Spleen (tissue), 11 donors: ENCODE results near the gene PLEKHB2. TPM values are rescaled to one million over a fixed set of nuclear protein-coding genes. Genes with fewer than 3 reads are reported as not detected.
A peak's percentile ranks its signal among the peaks of the same experiment; 100 is the strongest.

Source experiments
- DNase-seq: peaks from one replicate; pipeline ENCODE4 v3.0.0-alpha.2; 2020
- H3K27ac ChIP-seq, 8 donors: fragments of 200-600 bp; sonication (generic) in 7 of 8; 1 replicate in 4 of 8; 2 replicates in 4 of 8; pipeline versions ENCODE4 v1.5.0 to v1.8.0; 2016 to 2021; ENCODE audit warnings: inconsistent platforms in 4 of 8, mild to moderate bottlenecking in 4 of 8, moderate library complexity in 1 of 8
- H3K27me3 ChIP-seq, 7 donors: fragments of 200-600 bp; sonication (generic) in 6 of 7; replicated peaks in 1 of 7; 1 replicate in 4 of 7; 2 replicates in 3 of 7; pipeline versions ENCODE4 v1.5.0 to v1.8.0; 2016 to 2021; ENCODE audit warnings: inconsistent platforms in 3 of 7, mild to moderate bottlenecking in 1 of 7
- H3K36me3 ChIP-seq, 6 donors: fragments of 200-600 bp; sonication (generic) in 5 of 6; 1 replicate in 4 of 6; 2 replicates in 2 of 6; pipeline versions ENCODE4 v1.5.0 to v1.8.0; 2016 to 2021; ENCODE audit warnings: inconsistent platforms in 2 of 6
- H3K4me1 ChIP-seq, 6 donors: fragments of 200-600 bp; sonication (generic) in 5 of 6; 1 replicate in 3 of 6; 2 replicates in 3 of 6; pipeline versions ENCODE4 v1.5.0 to v1.8.0; 2016 to 2021; ENCODE audit warnings: inconsistent platforms in 3 of 6
- H3K4me3 ChIP-seq, 8 donors: fragments of 200-600 bp; sonication (generic) in 7 of 8; 1 replicate in 4 of 8; 2 replicates in 4 of 8; pipeline versions ENCODE4 v1.5.0 to v1.8.0; 2016 to 2021; ENCODE audit warnings: inconsistent platforms in 4 of 8, mild to moderate bottlenecking in 4 of 8, moderate library complexity in 2 of 8
- H3K9me3 ChIP-seq, 8 donors: fragments of 200-600 bp; sonication (generic) in 7 of 8; 1 replicate in 4 of 8; 2 replicates in 4 of 8; pipeline versions ENCODE4 v1.5.0 to v1.8.0; 2016 to 2021; ENCODE audit warnings: inconsistent platforms in 4 of 8
- CTCF ChIP-seq, 11 experiments: fragments of 200-600 bp in 7 of 11; fragments of 450-650 bp in 4 of 11; sonication (generic) in 4 of 11; IDR thresholded peaks in 8 of 11; conservative IDR thresholded peaks in 3 of 11; 1 replicate in 7 of 11; 2 replicates in 4 of 11; pipeline versions ENCODE4 v1.4.0 to v1.8.0; 2016 to 2021; ENCODE audit warnings: antibody characterized with exemption in 11 of 11, inconsistent platforms in 4 of 11, mild to moderate bottlenecking in 1 of 11
- POLR2A ChIP-seq, 3 donors: fragments of 450-650 bp; IDR thresholded peaks; one replicate each; pipeline ENCODE4 v1.5.1; 2017; ENCODE audit warnings: antibody characterized with exemption in 3 of 3, mild to moderate bottlenecking in 1 of 3
- POLR2AphosphoS5 ChIP-seq, 3 donors: sonication (generic); formaldehyde crosslinking; IDR thresholded peaks; one replicate each; pipeline ENCODE4 v1.5.1; 2017; ENCODE audit warnings: antibody characterized with exemption in 3 of 3
- WGBS, 5 donors: extraction: QIAGEN DNeasy Blood & Tissue Kit in 3 of 5; methylation state at CpG; one replicate each; pipeline versions ENCODE4 v1.1.5 to v1.1.7; 2013 to 2018; 5-methylcytosine and 5-hydroxymethylcytosine counted together
- intact Hi-C: fragments of 100-400 bp; cut with DNase I; formaldehyde crosslinking; loops from one replicate; pipeline ENCODE4 v1.15.0; 2023; ENCODE audit warnings: low total_unique reads
- polyA plus RNA-seq, 3 donors: library from polyadenylated mRNA; stranded (reverse); fragments of 200-250 nt; gene quantifications; one replicate each; pipeline ENCODE4 v1.2.1, GENCODE V29; 2013
- total RNA-seq, 7 donors: library from RNA; depleted of rRNA in 3 of 7; stranded (reverse); fragments of >200 nt in 3 of 7; fragmentation: NEBNext Ultra II Directional in 4 of 7; extraction: Animal tissue kit (Norgen Biotek cat#: 25700) in 4 of 7; gene quantifications; one replicate each; pipeline versions ENCODE4 v1.1.0 to v1.2.1, GENCODE V29; 2016 to 2021
- donor health status: healthy with polysubstance abuse.
- donor health status: DM: no; HTN: no; CAD: no; lungs with moderate emphysema.
- donor health status: DM: no; HTN: no; CAD: no.
- donor health status: Bipolar disorder and iron deficiency.
- donor health status: healthy.
- donor health status: DM: no; HTN: no; CAD: no.
- donor health status: DM: yes; HTN: yes; CAD: no.

PLEKHB2 gene
- total and polyA plus RNA-seq, 10 donors = 17.2 to 95.4 (median 68.6) TPM

GRCh38 chr2:131103165-131103564, 2.0 kb upstream of the PLEKHB2 start:
- TF ChIP-seq POLR2A (IDR thresholded peaks at IDR 0.05) (no peak), POLR2AphosphoS5 (IDR thresholded peaks at IDR 0.05) (no peak), CTCF (IDR thresholded peaks at IDR 0.05 in 8 of 11, conservative IDR thresholded peaks at IDR 0.05 in 3 of 11) (no peak)
- Histone ChIP-seq H3K4me1 (peaks cover 12 to 39% (median 33%) of the 10 kb centered on the region in 6 donors), H3K36me3 (no peaks in the 10 kb centered on the region), H3K27me3 (no peaks in the 10 kb centered on the region), H3K9me3 (no peaks in the 10 kb centered on the region), H3K27ac (peak overlapping the region in 2 of 8 donors; percentile 17 to 98), H3K4me3 (no peak overlapping the region)
- no peak for DNase-seq
- intact Hi-C loops = no loop called here
- 80 to 93% (median 89%) methylated on average over 2 of the region's 2 CpGs for WGBS, 5 donors

GRCh38 chr2:131104487-131105155, 515 bp upstream of the PLEKHB2 start:
- H3K27me3 ChIP-seq = no peaks in the 10 kb centered on the region
- no peaks in the 10 kb centered on the region for H3K9me3 ChIP-seq
- intact Hi-C loops = no loop called here
- H3K4me1 ChIP-seq = peaks cover 12 to 53% (median 38%) of the 10 kb centered on the region in 6 donors
- H3K4me3 ChIP-seq = peak overlapping the region; percentile 64 to 94 (median 87)
- DNase-seq = peak; percentile 93
- 0 to 1% (median 1%) methylated on average over 20 of the region's 20 CpGs for WGBS, 5 donors
- TF ChIP-seq CTCF (IDR thresholded peaks at IDR 0.05 in 8 of 11, conservative IDR thresholded peaks at IDR 0.05 in 3 of 11) (no peak), POLR2A (IDR thresholded peaks at IDR 0.05) (no peak), POLR2AphosphoS5 (IDR thresholded peaks at IDR 0.05) (no peak)
- peaks cover 0 to 11% (median 0%) of the 10 kb centered on the region in 6 donors for H3K36me3 ChIP-seq
- H3K27ac ChIP-seq = peak overlapping the region; percentile 92 to 98 (median 96)

- TF ChIP-seq POLR2AphosphoS5 (IDR thresholded peaks at IDR 0.05) (peak in 1 of 3 donors; percentile 68), POLR2A (IDR thresholded peaks at IDR 0.05) (no peak)
- intact Hi-C loops = no loop called here
- WGBS, 5 donors = 2 to 5% (median 3%) methylated on average over 19 of the region's 19 CpGs
- H3K27ac ChIP-seq = peak overlapping the region; percentile 92 to 98 (median 96)
- peaks cover 12 to 68% (median 42%) of the 10 kb centered on the region in 6 donors for H3K4me1 ChIP-seq
- no peaks in the 10 kb centered on the region for H3K27me3 ChIP-seq
- no peaks in the 10 kb centered on the region for H3K9me3 ChIP-seq
- H3K36me3 ChIP-seq = peaks cover 0 to 21% (median 0%) of the 10 kb centered on the region in 6 donors
- peak overlapping the region; percentile 64 to 94 (median 87) for H3K4me3 ChIP-seq
- peak; percentile 84 for DNase-seq
Observed at GRCh38 chr2:131105950-131106801, 1.0 kb downstream of the PLEKHB2 start.

GRCh38 chr2:131112529-131112928, 7.4 kb downstream of the PLEKHB2 start:
- TF ChIP-seq POLR2A (IDR thresholded peaks at IDR 0.05) = no peak
- TF ChIP-seq CTCF (IDR thresholded peaks at IDR 0.05 in 8 of 11, conservative IDR thresholded peaks at IDR 0.05 in 3 of 11) = no peak
- no peak for TF ChIP-seq POLR2AphosphoS5 (IDR thresholded peaks at IDR 0.05)
- Histone ChIP-seq H3K4me1 (peaks cover 1 to 76% (median 46%) of the 10 kb centered on the region in 6 donors), H3K27me3 (no peaks in the 10 kb centered on the region), H3K36me3 (peaks cover 0 to 63% (median 5%) of the 10 kb centered on the region in 6 donors), H3K27ac (no peak overlapping the region), H3K4me3 (no peak overlapping the region), H3K9me3 (peaks cover 0 to 13% (median 6%) of the 10 kb centered on the region in 8 donors)
- intact Hi-C loops = no loop called here
- WGBS, 5 donors = 42 to 63% (median 59%) methylated on average over 2 of the region's 2 CpGs
- DNase-seq = no peak
